Activated CD4-positive, CD25-positive, alpha-beta regulatory T cell (primary cell): ENCODE results near the gene ZNF638.

Experiments used
- DNase-seq, 4 experiments: peaks; one replicate each; lab custom pipeline; 2025; lab: John Stamatoyannopoulos, UW

Gene ZNF638

GRCh38 chr2:71457123-71457915 lies 125.7 kb downstream of the ZNF638 start:
- no peak for DNase-seq

GRCh38 chr2:71457923-71458322 lies 126.3 kb downstream of the ZNF638 start:
- DNase-seq, result no peak

GRCh38 chr2:71458413-71459083 lies 127.0 kb downstream of the ZNF638 start:
- DNase-seq, result no peak

- DNase-seq, result no peak
These were observed 127.5 kb downstream of the ZNF638 start for GRCh38 chr2:71459084-71459431.

- no peak for DNase-seq
These were observed 128.5 kb downstream of the ZNF638 start for GRCh38 chr2:71460056-71460455.

GRCh38 chr2:71460595-71461303 lies 129.2 kb downstream of the ZNF638 start:
- DNase-seq, result no peak

GRCh38 chr2:71461304-71461671 lies 129.7 kb downstream of the ZNF638 start:
- no peak for DNase-seq

GRCh38 chr2:71462056-71462605 lies 130.5 kb downstream of the ZNF638 start:
- DNase-seq, result no peak

GRCh38 chr2:71462641-71463341 lies 131.2 kb downstream of the ZNF638 start:
- no peak for DNase-seq

- DNase-seq, result no peak
These were observed 131.7 kb downstream of the ZNF638 start for GRCh38 chr2:71463342-71463654.

- DNase-seq, result no peak
These were observed 132.8 kb downstream of the ZNF638 start for GRCh38 chr2:71464389-71464788.

GRCh38 chr2:71465356-71465755 lies 133.8 kb downstream of the ZNF638 start:
- DNase-seq, result no peak

GRCh38 chr2:71465961-71466300 lies 134.3 kb downstream of the ZNF638 start:
- DNase-seq, result no peak

- DNase-seq, result no peak
These were observed 135.0 kb downstream of the ZNF638 start for GRCh38 chr2:71466301-71467179.

- DNase-seq, result no peak
These were observed 135.7 kb downstream of the ZNF638 start for GRCh38 chr2:71467180-71467815.

GRCh38 chr2:71468279-71469015 lies 136.9 kb downstream of the ZNF638 start:
- DNase-seq, result no peak

- no peak for DNase-seq
These were observed 138.1 kb downstream of the ZNF638 start for GRCh38 chr2:71469403-71470398.

GRCh38 chr2:71471276-71471675 lies 139.7 kb downstream of the ZNF638 start:
- no peak for DNase-seq

- DNase-seq, result no peak
These were observed 140.4 kb downstream of the ZNF638 start for GRCh38 chr2:71472019-71472418.
